ENCODE results near the gene PPM1A.

DNA sequence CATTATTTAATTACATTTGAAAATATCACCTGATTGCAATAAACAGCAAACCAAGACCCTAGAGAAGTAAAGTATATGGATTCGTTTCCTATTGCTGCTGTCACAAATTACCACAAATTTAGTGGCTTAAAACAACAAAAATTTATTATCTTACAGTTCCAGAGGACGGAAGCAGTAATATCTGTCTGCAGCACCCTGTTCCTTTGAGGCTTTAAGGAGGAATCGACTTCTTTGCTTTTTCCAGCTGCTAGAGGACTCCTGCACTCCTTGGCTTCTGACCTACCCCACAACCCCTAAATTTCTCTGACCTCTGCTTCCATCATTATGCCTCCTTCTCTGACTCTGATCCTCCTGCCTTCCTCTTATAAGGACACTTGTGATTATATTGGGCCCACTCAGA lies 23.8 kb upstream of the PPM1A start:
- TF ChIP-seq, protein P1, sequence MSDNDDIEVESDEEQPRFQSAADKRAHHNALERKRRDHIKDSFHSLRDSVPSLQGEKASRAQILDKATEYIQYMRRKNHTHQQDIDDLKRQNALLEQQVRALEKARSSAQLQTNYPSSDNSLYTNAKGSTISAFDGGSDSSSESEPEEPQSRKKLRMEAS (IDR thresholded peaks at IDR 0.05; ENCODE audit: low read depth, low read length), result no peak
- TF ChIP-seq, protein P2, sequence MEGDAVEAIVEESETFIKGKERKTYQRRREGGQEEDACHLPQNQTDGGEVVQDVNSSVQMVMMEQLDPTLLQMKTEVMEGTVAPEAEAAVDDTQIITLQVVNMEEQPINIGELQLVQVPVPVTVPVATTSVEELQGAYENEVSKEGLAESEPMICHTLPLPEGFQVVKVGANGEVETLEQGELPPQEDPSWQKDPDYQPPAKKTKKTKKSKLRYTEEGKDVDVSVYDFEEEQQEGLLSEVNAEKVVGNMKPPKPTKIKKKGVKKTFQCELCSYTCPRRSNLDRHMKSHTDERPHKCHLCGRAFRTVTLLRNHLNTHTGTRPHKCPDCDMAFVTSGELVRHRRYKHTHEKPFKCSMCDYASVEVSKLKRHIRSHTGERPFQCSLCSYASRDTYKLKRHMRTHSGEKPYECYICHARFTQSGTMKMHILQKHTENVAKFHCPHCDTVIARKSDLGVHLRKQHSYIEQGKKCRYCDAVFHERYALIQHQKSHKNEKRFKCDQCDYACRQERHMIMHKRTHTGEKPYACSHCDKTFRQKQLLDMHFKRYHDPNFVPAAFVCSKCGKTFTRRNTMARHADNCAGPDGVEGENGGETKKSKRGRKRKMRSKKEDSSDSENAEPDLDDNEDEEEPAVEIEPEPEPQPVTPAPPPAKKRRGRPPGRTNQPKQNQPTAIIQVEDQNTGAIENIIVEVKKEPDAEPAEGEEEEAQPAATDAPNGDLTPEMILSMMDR (IDR thresholded peaks at IDR 0.05; ENCODE audit: low read depth, low read length), result no peak
- TF ChIP-seq POLR2A (IDR thresholded peaks at IDR 0.05; ENCODE audit: extremely low read depth, insufficient read length) (no peak), MYC (IDR thresholded peaks at IDR 0.05; ENCODE audit: low read depth, low read length) (no peak)

Data from NB4 (cell line).